Amygdala (tissue), 56 donors: Measurements from ENCODE around the gene GSPT1.
"Not testable (repeated sequence)": the region's sequence is repeated elsewhere in the genome, so short reads cannot be mapped to it uniquely, and the experiment has no call there.

Source experiments
- DNase-seq, 56 donors: peaks; one replicate each; lab custom pipeline; 2025; lab: John Stamatoyannopoulos, UW

Gene GSPT1

GRCh38 chr16:11915644-11916523, at the start of gene GSPT1:
Gene GSPT1, minus strand, starts transcription at chr16:11915956. Its CDS starts 236 bp downstream, at chr16:11915720.
- peak; percentile 75 to 99 (median 97) for DNase-seq

GRCh38 chr16:11964761-11965551, 49.2 kb upstream of the GSPT1 start, which contains the start of gene TNFRSF17:
Gene TNFRSF17, plus strand, starts transcription at chr16:11965210. Its CDS starts 115 bp downstream, at chr16:11965325.
- no peak for DNase-seq

GRCh38 chr16:11963706-11964105, 48.0 kb upstream of the GSPT1 start:
- DNase-seq, result no peak

GRCh38 chr16:11962978-11963377, 47.2 kb upstream of the GSPT1 start:
- not testable (repeated sequence) for DNase-seq

GRCh38 chr16:11962457-11962856, 46.7 kb upstream of the GSPT1 start:
- not testable (repeated sequence) for DNase-seq

GRCh38 chr16:11957591-11958395, 42.0 kb upstream of the GSPT1 start:
- DNase-seq, result no peak

- no peak for DNase-seq
Observed at GRCh38 chr16:11956558-11956957, 40.8 kb upstream of the GSPT1 start.

- no peak for DNase-seq
Observed at GRCh38 chr16:11955713-11956123, 40.0 kb upstream of the GSPT1 start.

- not testable (repeated sequence) for DNase-seq
Observed at GRCh38 chr16:11953576-11953975, 37.8 kb upstream of the GSPT1 start.

- no peak for DNase-seq
Observed at GRCh38 chr16:11950388-11950787, 34.6 kb upstream of the GSPT1 start.

GRCh38 chr16:11949527-11949926, 33.8 kb upstream of the GSPT1 start:
- peak in 32 of 56 donors; percentile 0 to 75 (median 12) for DNase-seq

- no peak for DNase-seq
Observed at GRCh38 chr16:11948819-11949218, 33.1 kb upstream of the GSPT1 start.

GRCh38 chr16:11946433-11946832, 30.7 kb upstream of the GSPT1 start:
- no peak for DNase-seq

- not testable (repeated sequence) for DNase-seq
Observed at GRCh38 chr16:11941945-11942344, 26.2 kb upstream of the GSPT1 start, which contains the start of gene NPIPB2. Gene NPIPB2, minus strand, starts transcription at chr16:11942045. Its CDS starts 0 bp downstream, at chr16:11942045.

GRCh38 chr16:11927350-11927749, 11.6 kb upstream of the GSPT1 start:
- not testable (repeated sequence) for DNase-seq

- DNase-seq, result not testable (repeated sequence)
Observed at GRCh38 chr16:11924046-11924445, 8.3 kb upstream of the GSPT1 start.

GRCh38 chr16:11916524-11917285, 949 bp upstream of the GSPT1 start:
- peak in 7 of 56 donors; percentile 7 to 53 (median 31) for DNase-seq

GRCh38 chr16:11915114-11915643, 577 bp downstream of the GSPT1 start:
- DNase-seq, result peak in 26 of 56 donors; percentile 21 to 71 (median 48)
